H9 (cell line): Measurements from ENCODE around the gene FLNA. TPM values are rescaled to one million over a fixed set of nuclear protein-coding genes. Genes with fewer than 3 reads are reported as not detected.

Experiments
- DNase-seq: peaks from one replicate; pipeline ENCODE4 v3.0.0-alpha.2; 2017
- H2AFZ ChIP-seq: one replicate; pipeline ENCODE4 v1.6.1; 2013; ENCODE audit warnings: mild to moderate bottlenecking, low read length, control low read depth, moderate library complexity
- H2AK5ac ChIP-seq: 2 replicates; pipeline ENCODE4 v1.6.1; 2013; ENCODE audit warnings: low read length, control low read depth, mixed read lengths; ENCODE audit not compliant: insufficient read length
- H2BK120ac ChIP-seq: one replicate; pipeline ENCODE4 v1.6.1; 2013; ENCODE audit warnings: low read depth, mild to moderate bottlenecking, low read length, control low read depth, inconsistent platforms; ENCODE audit not compliant: poor library complexity, severe bottlenecking
- H2BK12ac ChIP-seq: 2 replicates; pipeline ENCODE4 v1.6.1; 2013; ENCODE audit warnings: low read length, control low read depth, mixed read lengths, low read depth; ENCODE audit not compliant: insufficient read length
- H2BK15ac ChIP-seq: 2 replicates; pipeline ENCODE4 v1.6.1; 2013; ENCODE audit warnings: low read depth, low read length, control low read depth
- H2BK20ac ChIP-seq: one replicate; pipeline ENCODE4 v1.6.1; 2013; ENCODE audit warnings: low read depth, mild to moderate bottlenecking, low read length, control low read depth, inconsistent platforms; ENCODE audit not compliant: poor library complexity, severe bottlenecking
- H2BK5ac ChIP-seq: 2 replicates; pipeline ENCODE4 v1.6.1; 2013; ENCODE audit warnings: low read length, control low read depth, mixed read lengths; ENCODE audit not compliant: insufficient read length
- H3K14ac ChIP-seq: 2 replicates; pipeline ENCODE4 v1.6.1; 2013; ENCODE audit warnings: low read length, control low read depth; ENCODE audit not compliant: insufficient read depth
- H3K18ac ChIP-seq: 2 replicates; pipeline ENCODE4 v1.6.1; 2013; ENCODE audit warnings: low read depth, mild to moderate bottlenecking, mixed read lengths, low read length, control low read depth; ENCODE audit not compliant: insufficient read length
- H3K23ac ChIP-seq: 2 replicates; pipeline ENCODE4 v1.6.1; 2013; ENCODE audit warnings: low read length, control low read depth, mixed read lengths, low read depth; ENCODE audit not compliant: insufficient read length
- H3K23me2 ChIP-seq: 2 replicates; pipeline ENCODE4 v1.6.1; 2013; ENCODE audit warnings: low read depth, mild to moderate bottlenecking, mixed read lengths, low read length, control low read depth; ENCODE audit not compliant: insufficient read length, poor library complexity, severe bottlenecking
- H3K27ac ChIP-seq: 2 replicates; pipeline ENCODE4 v1.5.1; 2013; ENCODE audit warnings: low read length, control low read depth, mixed read lengths, low read depth; ENCODE audit not compliant: insufficient read length
- H3K27me3 ChIP-seq: 2 replicates; pipeline ENCODE4 v1.6.1; 2013; ENCODE audit warnings: low read length, control low read depth, inconsistent platforms; ENCODE audit not compliant: insufficient read depth
- H3K4ac ChIP-seq: 2 replicates; pipeline ENCODE4 v1.6.1; 2013; ENCODE audit warnings: low read depth, mild to moderate bottlenecking, control low read depth, inconsistent platforms, low read length, moderate library complexity
- H3K4me1 ChIP-seq: 2 replicates; pipeline ENCODE4 v1.6.1; 2013; ENCODE audit warnings: low read length, control low read depth, inconsistent platforms; ENCODE audit not compliant: insufficient read depth
- H3K4me2 ChIP-seq: 2 replicates; pipeline ENCODE4 v1.6.1; 2013; ENCODE audit warnings: low read length, control low read depth, mixed read lengths; ENCODE audit not compliant: insufficient read length, insufficient read depth
- H3K56ac ChIP-seq: 2 replicates; pipeline ENCODE4 v1.6.1; 2013; ENCODE audit warnings: low read depth, mild to moderate bottlenecking, mixed read lengths, low read length, control low read depth; ENCODE audit not compliant: insufficient read length
- H3K79me1 ChIP-seq: 2 replicates; pipeline ENCODE4 v1.6.1; 2013; ENCODE audit warnings: low read depth, mild to moderate bottlenecking, moderate library complexity, low read length, control low read depth, inconsistent platforms; ENCODE audit not compliant: insufficient read depth, poor library complexity, severe bottlenecking
- H3K79me2 ChIP-seq: 2 replicates; pipeline ENCODE4 v1.6.1; 2013; ENCODE audit warnings: low read length, control low read depth, inconsistent platforms; ENCODE audit not compliant: insufficient read depth
- H3K9ac ChIP-seq: 2 replicates; pipeline ENCODE4 v1.6.1; 2013; ENCODE audit warnings: low read length, control low read depth, mixed read lengths; ENCODE audit not compliant: insufficient read length; ENCODE audit errors: extremely low read depth
- H3K9me3 ChIP-seq: one replicate; pipeline ENCODE4 v1.6.1; 2013; ENCODE audit warnings: low read depth, low read length, inconsistent platforms; ENCODE audit not compliant: control insufficient read depth
- H3T11ph ChIP-seq: one replicate; pipeline ENCODE4 v1.6.1; 2013; ENCODE audit warnings: mild to moderate bottlenecking, low read length, control low read depth, inconsistent platforms
- H4K20me1 ChIP-seq: one replicate; pipeline ENCODE4 v1.6.1; 2013; ENCODE audit not compliant: control insufficient read depth, insufficient read length, insufficient read depth
- H4K5ac ChIP-seq: 2 replicates; pipeline ENCODE4 v1.6.1; 2013; ENCODE audit warnings: low read depth, mild to moderate bottlenecking, mixed read lengths, low read length, control low read depth; ENCODE audit not compliant: insufficient read length
- H4K8ac ChIP-seq: replicated peaks from 2 replicates; pipeline ENCODE4 v1.6.1; 2013; ENCODE audit warnings: low read length, control low read depth, mixed read lengths, low read depth; ENCODE audit not compliant: insufficient read length
- H4K91ac ChIP-seq: 2 replicates; pipeline ENCODE4 v1.6.1; 2013; ENCODE audit warnings: low read depth, mild to moderate bottlenecking, moderate library complexity, mixed read lengths, low read length, control low read depth; ENCODE audit not compliant: insufficient read length
- H3K27ac Mint-ChIP-seq, 3 experiments: 2 replicates in 2 of 3; 3 replicates in 1 of 3; pipeline ENCODE4 v1.8.0; 2020 to 2021; ENCODE audit warnings: mixed read lengths in 3 of 3, mild to moderate bottlenecking in 1 of 3, moderate library complexity in 1 of 3
- H3K27me3 Mint-ChIP-seq: 2 replicates; pipeline ENCODE4 v1.8.0; 2021; ENCODE audit warnings: low read depth, mild to moderate bottlenecking, moderate library complexity, mixed read lengths
- H3K36me3 Mint-ChIP-seq, 3 experiments: 2 replicates in 2 of 3; 3 replicates in 1 of 3; pipeline ENCODE4 v1.8.0; 2020 to 2021; ENCODE audit warnings: low read depth in 3 of 3, mixed read lengths in 3 of 3; ENCODE audit not compliant: insufficient read depth in 1 of 3
- H3K4me1 Mint-ChIP-seq, 2 experiments: 2 replicates each; pipeline ENCODE4 v1.8.0; 2020; ENCODE audit warnings: mixed read lengths in 2 of 2
- H3K4me3 Mint-ChIP-seq, 2 experiments: 2 replicates in 1 of 2; 3 replicates in 1 of 2; pipeline ENCODE4 v1.8.0; 2020 to 2021; ENCODE audit warnings: mild to moderate bottlenecking in 2 of 2, mixed read lengths in 2 of 2, moderate library complexity in 1 of 2
- H3K9me3 Mint-ChIP-seq, 2 experiments: 2 replicates in 1 of 2; 3 replicates in 1 of 2; pipeline ENCODE4 v1.8.0; 2020; ENCODE audit warnings: mild to moderate bottlenecking in 2 of 2, mixed read lengths in 2 of 2, moderate library complexity in 1 of 2
- CTCF ChIP-seq: fragments of 200-600 bp; sonication (generic); conservative IDR thresholded peaks from 3 replicates; pipeline ENCODE4 v1.8.0; 2021; ENCODE audit warnings: antibody characterized with exemption, mild to moderate bottlenecking
- WGBS: extraction: QIAGEN DNeasy Blood & Tissue Kit; methylation state at CpG from one replicate; pipeline ENCODE4 v1.1.7; 2013; ENCODE audit warnings: missing lambda C conversion rate, low lambda C conversion rate, mixed read lengths; ENCODE audit not compliant: insufficient read length; ENCODE audit errors: extremely low coverage; 5-methylcytosine and 5-hydroxymethylcytosine counted together
- total RNA-seq: library from RNA; stranded (reverse); gene quantifications from 2 replicates; pipeline ENCODE4 v1.2.1, GENCODE V29; 2021

FLNA gene
- total RNA-seq, 1 experiment from 2014 or later: 957 TPM

DNA sequence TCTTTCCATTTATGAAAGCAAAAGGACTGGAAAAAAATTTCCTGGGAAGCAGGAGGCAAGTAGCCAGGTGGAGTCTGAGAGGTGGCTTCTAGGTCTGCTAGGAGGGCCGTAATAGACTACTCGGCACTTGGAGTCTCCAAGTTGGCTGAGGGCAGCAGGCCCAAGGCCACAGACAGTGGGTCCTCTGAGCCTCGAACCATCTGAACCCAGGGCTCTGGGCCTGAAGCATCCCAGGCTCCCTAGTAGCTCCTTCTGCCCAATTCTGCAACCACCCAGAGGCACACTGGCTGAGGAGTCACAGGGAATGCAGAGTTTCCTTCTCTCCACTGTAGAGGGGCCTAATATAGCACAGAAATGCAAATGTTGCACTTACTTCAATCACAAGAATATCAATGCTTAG, 59.0 kb downstream of the FLNA start:
- Histone ChIP-seq H3K79me1 (no peaks in the 10 kb centered on the region), H2BK20ac (no peak overlapping the region), H3K4me2 (no peak overlapping the region), H3K4me1 (no peaks in the 10 kb centered on the region), H2BK5ac (no peak overlapping the region), H2BK12ac (no peak overlapping the region), H3K27ac (no peak overlapping the region), H3K27me3 (no peaks in the 10 kb centered on the region), H3K9me3 (peaks cover 47% of the 10 kb centered on the region), H3K9ac (no peak overlapping the region), H3T11ph (no peak overlapping the region), H3K23me2 (no peaks in the 10 kb centered on the region), H2BK15ac (no peak overlapping the region), H4K8ac (no peak overlapping the region), H4K5ac (no peak overlapping the region), H4K20me1 (no peaks in the 10 kb centered on the region), H3K14ac (no peak overlapping the region), H2AFZ (no peak overlapping the region), H2BK120ac (no peak overlapping the region), H4K91ac (no peak overlapping the region), H3K4ac (no peak overlapping the region), H3K18ac (no peak overlapping the region), H3K23ac (no peak overlapping the region), H2AK5ac (no peak overlapping the region), H3K79me2 (no peaks in the 10 kb centered on the region), H3K56ac (no peak overlapping the region)
- H3K4me1 Mint-ChIP-seq: peaks cover 0 to 9% of the 10 kb centered on the region in 2 experiments; a peak in 2 of 4 replicates
- peaks cover 0 to 2% (median 0%) of the 10 kb centered on the region in 3 experiments; a peak in 2 of 7 replicates for H3K36me3 Mint-ChIP-seq
- no peak overlapping the region for H3K27ac Mint-ChIP-seq
- no CpG with 5 or more reads among the region's 3 CpGs for WGBS
- peaks cover 78 to 83% of the 10 kb centered on the region in 2 experiments for H3K9me3 Mint-ChIP-seq
- DNase-seq: no peak
- no peak for TF ChIP-seq CTCF
- H3K4me3 Mint-ChIP-seq: no peak overlapping the region
- H3K27me3 Mint-ChIP-seq: peaks cover 12% of the 10 kb centered on the region
